ENCODE results near the gene ARID5B.

Gene ARID5B

DNA sequence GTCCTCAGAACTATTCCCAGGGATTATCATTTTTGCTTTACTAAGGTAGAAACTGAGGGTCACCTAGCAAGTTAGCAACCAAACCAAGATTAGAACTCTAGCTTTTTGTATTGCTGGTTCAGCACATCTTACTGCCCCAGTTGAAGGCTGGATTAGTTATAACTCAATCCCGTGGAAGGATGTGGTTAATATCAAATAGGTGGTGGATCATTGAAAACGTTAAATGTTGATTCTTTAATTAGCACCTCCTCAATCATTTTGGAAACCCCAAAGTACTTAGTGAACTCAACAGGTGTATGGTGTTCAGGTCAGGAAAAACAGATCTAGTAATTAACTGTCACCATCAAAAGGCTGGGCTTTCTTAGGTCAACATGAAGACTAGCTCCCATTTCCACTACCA, 152.4 kb downstream of the ARID5B start:
- DNase-seq (ENCODE audit: low read depth): no peak

DNA sequence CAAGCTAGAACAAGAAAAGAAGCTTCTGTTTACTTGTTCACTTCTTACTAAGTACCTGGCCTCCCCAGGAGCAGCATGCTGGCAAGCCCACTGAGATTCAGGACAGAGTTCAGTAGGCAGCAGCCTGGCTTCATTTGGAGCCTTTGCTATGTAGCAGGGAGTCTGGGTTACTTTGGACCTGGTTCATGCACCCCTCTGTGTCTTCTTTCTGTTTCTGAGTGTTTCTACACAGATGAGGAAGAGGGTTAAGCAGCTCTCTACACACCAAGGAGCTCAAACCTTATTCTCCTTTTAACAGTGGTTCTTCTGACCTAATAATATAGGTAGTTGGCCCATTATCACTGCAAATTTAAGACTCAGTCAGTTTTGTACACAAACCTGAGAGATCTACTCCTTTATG, 152.9 kb downstream of the ARID5B start:
- no peak for DNase-seq (ENCODE audit: low read depth)

DNA sequence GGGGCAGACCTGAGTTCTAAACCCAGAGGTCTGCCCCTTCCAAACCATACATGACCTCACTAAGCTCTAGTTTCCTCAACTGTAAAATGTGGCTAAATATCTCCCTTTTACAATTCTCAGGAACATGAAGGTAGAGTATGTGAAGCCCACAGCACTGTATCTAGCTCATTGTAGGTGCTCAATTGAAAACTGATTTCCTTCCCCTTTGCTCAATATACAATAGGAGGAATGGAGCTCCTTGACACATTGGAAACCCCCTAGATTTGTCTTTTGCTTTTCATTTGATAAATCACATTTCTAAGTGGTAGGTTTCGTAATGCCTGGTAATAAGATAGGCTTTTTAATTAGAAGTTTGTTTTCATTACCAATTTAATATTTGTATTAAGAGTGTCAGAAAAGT, 153.3 kb downstream of the ARID5B start:
- DNase-seq (ENCODE audit: low read depth): no peak

DNA sequence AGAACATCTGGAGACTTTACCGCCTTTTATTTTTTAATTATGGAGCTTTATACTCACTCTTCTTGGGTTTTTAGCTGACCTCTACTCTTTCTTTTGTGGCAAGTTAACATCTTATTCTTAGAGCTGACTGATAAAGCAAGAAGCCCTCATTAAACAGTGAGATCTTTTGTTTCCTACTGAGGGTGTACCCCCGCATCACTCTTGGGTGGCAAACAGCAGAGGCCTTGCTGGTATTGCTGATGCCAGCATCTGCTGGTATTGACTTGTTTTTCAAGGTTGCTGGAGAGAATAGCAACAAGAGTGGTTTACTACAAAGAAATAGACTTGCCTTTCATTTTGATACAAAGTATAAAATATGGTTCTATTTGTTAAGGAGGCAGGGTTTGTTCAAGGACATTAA, 154.7 kb downstream of the ARID5B start:
- no peak for DNase-seq (ENCODE audit: low read depth)

DNA sequence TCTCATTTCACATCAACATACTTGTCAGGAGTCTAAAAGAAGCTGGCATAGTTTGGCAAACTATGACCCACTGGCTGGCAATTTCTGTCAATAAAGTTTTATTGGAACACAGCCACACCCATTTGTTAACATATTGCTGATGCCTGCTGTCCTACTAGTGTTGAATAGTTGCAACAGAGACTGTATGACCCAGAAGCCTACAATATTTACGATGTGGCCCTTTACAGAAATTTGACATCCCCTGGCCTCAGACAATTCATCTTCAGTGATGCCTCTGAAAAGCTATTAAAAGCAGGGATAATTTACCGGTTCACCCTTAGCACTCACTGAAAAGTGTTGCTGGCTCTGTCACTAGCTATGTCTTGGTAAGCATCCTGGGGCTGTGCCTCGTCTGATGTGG, 155.2 kb downstream of the ARID5B start:
- no peak for DNase-seq (ENCODE audit: low read depth)

DNA sequence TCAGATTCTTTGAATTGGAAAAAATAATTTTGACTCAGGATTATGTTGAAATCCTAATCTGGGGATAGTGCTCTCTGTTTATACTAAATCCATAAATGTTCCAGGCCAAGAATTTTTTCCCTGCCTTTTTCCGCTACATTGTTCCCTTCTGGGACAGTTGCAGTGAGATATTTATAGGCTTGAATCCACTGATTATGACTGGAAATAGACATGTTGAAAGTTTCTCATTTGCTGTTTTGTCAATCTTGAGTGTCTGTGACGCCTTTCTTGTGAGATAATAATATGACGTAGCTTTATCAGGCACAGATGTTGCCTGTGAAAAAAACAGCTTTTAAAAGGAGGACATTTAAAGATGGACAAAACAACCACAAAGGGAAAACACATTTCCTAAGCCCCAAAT, 155.9 kb downstream of the ARID5B start:
- DNase-seq (ENCODE audit: low read depth): no peak

DNA sequence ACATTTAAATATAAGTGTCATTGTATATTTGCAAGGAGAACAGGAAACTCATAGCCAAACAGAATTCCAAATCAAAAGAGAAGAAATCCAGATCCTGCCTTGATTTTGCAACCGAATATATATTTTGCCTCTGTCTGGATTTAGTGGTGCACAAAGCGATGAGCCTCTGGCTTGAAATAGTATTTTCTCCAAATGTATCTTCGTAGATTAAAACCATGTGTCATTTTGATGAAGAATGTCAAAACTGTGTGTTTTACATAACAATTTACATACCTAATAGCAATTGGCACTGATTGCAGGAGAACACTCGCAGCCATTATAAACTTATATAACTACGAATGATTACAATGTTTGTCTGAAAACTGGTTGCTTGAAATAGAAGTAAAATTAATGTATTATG, 156.4 kb downstream of the ARID5B start:
- no peak for DNase-seq (ENCODE audit: low read depth)

DNA sequence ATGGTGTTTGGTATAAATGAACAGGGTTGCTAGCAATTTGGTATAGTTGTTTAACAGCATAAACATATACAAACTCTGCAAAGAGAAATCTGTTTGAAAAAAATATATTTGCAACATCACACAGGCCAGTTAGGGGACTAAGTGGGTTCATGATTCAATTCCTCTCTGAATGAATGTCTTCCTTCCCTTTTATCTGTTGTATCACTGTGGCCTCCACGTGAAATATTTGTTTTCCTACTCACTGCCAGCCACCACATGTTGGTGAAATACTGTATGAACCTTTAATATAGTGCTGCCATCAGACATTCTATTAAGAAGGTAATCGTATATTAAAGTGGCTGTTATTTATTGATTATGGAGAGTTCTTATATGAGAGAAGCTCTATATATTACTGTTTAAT, 157.0 kb downstream of the ARID5B start:
- DNase-seq (ENCODE audit: low read depth): no peak

DNA sequence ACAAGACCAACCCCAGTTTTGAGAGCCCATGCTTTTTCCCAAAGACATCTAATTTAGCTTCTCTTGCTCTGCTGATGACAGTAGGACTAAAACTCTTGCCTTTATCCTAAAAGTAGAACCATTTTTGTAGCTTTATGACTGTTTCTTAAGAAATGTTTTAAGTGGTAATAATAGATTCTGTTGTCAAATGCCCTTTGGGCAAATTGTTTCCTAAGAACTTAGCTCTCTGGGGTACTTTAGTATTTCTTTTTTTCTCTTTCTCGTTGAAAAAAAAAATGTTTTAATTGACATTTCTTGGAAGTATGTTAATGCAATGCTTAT, 157.4 kb downstream of the ARID5B start:
- no peak for DNase-seq (ENCODE audit: low read depth)

DNA sequence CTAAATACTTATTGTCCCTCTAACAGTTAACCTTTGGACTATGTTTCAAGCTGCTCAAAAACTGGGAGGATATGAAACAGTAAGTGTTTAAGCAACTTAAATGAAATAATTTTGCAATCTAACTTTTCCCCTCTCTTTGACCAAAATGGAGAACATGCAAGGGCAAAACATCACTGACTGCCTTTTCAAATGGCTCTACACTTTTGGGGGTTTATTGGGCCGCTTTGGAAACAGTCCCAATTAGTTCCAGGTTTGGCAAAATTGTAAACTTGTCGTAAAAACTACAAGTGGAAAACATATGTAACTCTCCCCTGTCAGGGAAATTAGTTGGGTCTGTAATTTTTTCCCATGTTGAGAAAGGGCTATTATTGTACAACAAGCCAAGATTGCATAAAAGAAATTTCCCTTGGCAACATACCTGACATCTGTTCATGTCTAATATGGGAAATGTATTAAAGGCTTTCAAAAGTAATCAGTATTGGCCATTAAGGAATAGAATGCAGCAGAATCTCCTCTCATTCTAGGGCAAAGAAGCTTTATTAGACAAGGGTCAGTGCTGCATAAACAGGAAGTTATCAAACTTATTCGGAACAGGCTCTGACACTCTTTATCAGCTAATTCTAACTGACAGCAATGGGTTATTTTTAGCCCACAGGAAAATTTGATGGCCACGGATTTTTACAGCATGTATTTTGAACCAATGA, 157.9 kb downstream of the ARID5B start:
- no peak for DNase-seq (ENCODE audit: low read depth)

DNA sequence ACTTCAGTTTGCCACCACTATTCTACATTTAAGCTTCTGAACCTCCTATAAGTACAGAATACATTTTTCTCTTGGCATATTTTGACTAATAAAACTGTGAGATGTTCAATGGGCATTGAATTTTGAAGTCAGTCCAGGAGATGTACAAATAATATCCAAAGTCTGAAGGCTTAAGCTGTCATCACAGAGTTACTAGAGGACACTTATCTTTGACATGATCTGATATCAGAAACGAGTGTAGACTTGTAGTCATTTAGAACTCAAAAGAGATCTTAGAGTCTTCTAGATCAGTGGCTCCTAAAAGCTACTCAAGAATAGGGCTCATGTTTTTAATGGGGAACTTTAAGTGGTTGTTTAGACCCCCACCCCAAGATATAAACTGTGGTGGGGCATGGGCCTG, 160.5 kb downstream of the ARID5B start:
- no peak for DNase-seq (ENCODE audit: low read depth)

DNA sequence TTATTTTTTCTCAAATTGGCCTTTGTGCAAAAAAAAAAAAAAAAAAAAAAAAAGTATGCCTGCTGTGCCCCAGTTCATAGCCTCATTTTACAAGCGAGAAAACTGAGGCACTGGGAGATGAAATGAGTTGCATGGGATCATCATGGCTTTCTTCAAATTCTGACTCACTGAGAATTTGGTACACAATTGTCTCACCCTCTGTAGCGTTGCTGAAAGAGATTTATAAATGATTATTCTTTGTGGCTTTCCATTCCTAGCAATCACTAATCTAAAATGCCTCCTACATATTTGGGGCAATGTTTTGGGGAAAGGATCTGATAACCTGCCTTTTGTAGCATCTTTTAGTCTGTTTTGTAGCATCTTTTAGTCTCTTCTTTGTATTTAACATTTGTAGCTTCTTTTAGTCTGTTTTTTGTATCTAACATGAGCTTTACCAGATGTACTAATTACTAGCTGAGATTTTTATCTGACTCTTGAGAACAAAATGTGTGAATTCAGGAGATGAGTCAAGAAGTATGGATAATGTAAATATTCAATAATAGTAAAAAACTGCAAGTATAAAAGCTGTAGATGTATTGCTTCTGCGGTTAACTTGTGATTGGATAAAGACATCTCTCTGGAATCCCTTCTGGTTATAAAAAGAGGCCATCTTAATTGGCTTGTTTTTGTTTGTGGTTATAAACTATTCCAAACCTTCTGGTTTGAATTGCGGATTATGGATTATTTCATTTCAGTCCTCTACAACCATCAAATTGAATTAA, 161.4 kb downstream of the ARID5B start:
- no peak for DNase-seq (ENCODE audit: low read depth)

DNA sequence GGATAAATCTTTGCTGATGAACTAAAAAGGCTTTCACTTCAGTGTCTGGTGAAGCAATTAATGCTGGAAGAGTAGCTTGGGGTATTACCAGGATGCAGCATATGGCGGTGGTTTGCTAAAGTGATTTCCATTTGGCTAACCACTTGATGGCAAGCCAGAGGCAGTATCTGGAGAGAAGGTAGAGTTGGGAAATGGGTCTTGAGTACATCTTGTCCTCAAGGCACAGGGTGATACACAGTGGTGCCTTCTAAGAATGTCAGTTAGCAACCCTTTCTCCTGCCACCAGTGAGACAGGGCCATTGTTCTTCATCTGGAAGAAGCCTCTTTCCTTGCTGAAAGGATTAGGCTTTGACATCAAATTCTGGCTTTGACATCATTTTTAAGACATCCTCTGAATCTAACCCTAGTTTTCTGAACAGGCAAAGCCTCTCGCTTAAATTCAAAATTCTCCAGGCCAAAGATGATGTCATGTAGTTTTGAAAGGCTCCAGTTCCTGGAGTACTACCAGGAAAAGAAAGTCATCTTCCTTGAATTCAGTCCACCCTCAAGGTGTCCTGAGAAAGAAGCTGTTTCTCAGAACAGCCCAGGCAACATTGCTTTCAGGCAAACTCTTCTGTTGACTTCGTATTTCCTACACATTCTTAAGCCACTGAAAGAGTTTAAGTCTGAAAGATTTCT, 162.4 kb downstream of the ARID5B start:
- no peak for DNase-seq (ENCODE audit: low read depth)

DNA sequence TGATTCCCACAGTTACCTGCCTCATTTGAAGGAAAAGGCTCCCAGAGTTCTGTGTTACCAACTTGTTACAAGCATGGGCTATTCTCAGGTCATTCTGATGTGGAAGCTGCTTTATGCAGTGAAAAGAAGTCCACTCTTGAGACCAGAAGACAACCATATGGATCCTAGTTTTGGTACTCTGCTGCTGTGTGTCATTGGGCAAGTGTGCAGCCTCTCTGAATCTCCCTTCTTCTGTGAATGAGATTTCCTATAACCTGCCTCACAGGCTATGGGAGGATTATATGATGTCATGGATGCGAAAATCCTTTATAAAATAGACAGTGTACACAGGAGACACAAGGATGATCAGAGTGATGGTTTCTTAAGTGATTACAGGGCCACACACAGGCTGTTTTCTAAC, 166.1 kb downstream of the ARID5B start:
- no peak for DNase-seq (ENCODE audit: low read depth)

DNA sequence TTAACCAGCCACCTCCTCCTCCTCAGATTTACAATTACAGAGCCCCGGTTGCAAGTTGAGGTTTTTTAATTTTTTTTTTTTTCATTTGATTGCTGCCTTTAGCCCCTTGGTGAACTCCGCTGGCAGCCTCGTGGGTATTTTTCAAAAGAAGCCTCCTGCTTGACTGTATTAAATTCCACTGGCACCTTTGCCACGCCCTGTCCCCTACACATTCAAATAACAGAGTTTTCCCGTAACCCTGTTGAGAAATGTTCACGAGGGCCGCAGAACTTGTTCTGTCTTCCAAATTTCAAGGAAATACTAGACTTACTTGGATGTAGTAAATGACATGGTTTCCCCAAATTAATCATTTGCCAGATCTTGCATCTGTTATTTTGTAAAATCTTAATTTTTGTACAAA, 167.0 kb downstream of the ARID5B start:
- no peak for DNase-seq (ENCODE audit: low read depth)

DNA sequence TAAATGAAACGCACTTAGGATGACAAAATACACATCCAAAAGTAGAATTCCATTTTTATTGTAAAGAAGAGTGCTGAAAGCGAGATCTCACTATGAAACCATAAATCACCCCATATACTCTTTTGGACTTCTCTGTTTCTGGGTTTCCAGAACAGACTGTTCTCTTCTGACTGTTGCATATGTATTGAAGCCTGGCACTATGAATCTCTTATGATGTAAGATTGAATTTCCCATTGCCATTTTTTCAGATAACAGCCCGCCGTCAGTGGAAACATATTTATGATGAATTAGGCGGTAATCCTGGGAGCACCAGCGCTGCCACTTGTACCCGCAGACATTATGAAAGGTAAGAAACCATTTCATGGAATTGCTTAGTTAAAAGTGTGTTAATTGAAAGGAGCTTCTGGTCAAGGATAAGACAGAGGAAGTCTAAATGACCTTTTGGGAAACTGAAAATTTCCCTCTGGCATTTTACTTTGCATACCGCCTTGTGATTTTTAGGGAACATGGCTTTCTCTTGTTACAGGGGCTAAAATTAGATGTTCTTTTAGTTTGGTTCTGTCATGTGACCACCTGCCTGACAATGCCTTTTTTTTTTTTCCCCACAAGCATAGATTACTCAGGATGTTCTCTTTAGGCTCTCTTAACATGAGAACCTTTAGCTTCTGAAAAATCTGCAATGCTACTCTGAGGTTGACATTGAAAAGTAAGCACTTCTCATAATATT, 168.1 kb downstream of the ARID5B start:
- DNase-seq (ENCODE audit: low read depth): no peak

DNA sequence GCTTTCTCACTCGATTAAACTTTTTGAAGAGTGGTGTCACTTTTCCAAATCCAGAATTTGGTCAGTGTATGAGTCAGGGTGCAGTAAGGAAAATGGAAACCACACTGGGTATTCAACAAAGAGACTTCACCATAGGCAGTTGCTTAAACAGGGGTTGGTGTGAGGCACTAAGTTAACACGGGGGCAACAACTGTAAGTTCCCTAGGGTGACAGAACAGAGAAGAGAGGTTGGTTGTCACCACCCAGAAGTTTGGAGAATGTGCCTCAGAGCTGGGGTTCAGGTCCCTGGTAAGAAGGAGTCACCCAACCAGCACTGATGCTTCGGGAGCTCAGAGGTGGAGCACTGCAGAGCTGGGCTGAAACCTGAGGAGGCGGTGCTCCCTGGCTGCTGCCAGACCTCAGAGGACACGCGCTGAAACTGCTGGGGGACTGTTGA, 170.4 kb downstream of the ARID5B start:
- no peak for DNase-seq (ENCODE audit: low read depth)

DNA sequence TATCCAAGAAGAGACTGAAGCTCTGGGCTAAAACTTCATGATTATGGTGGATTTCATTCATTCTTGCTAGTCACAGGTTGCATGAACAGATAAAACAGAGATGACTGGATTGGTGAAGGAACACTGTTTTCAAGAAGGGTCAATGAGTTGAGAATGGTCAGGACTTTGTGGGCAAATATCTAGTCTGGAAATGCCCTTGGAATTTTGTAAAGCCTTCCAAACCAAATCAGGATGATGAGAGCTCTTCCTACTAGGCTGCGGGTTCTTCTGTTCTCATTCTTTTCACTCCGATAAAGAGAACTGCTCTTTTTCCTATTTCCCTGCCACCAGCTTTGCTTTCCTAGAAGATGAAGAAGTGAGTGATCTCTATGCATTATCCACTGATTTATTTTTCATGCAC, 171.4 kb downstream of the ARID5B start:
- no peak for DNase-seq (ENCODE audit: low read depth)

DNA sequence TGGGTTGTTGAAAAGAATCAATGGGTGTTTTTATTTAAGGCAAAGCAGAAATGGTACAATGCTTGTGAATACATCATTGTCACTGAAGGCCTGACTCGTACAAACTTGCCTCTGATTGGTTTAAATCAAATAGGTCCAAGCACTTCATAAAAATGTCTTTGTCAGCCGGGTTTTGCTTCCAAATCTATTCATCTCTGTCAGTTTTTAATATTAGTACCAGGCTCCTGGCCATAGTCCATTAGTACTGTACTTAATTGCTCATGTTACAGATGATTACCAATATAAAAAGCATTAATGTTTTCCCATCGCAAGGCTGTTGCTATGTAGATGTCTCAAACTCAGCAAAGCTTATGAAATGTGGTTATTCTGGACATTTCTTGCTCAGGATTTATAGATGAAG, 171.9 kb downstream of the ARID5B start:
- no peak for DNase-seq (ENCODE audit: low read depth)

DNA sequence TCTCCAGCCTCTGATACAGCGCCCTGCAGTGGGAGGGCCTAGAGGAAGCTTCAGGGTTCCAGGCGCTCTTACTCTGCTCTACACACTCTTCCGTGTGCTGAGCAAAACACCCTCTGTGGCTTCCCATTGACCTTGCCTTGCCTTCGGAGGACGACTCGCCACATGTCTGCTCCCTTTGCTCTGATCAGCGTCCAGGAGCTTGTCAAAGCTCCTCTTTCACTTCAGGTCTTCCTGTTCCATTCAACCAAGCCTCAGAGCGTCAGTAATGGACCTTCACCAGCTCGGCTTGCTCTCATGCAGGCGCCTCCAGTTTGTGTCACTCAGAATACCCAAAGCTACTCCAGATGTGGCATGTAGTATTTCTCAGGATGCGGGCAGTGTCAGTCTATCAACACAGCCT, 173.9 kb downstream of the ARID5B start:
- DNase-seq (ENCODE audit: low read depth): no peak

DNA sequence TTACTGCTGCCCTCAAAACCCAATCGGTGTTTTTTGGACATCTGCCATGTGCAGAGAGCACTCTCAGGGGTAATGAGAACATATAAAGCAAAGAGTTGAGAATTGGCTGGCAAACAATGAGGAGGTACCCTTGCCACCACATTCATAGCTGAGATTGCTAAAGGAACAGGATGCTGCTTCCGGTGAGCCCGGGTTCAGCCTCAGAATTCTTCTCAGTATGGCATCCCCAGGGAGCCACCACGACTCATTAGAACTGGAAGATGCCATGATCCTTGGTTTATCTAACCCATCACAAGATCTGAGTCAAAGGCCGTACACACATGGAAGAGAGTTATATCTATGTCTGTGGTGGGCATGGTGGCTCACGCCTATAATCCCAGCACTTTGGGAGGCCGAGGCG, 174.4 kb downstream of the ARID5B start:
- no peak for DNase-seq (ENCODE audit: low read depth)

DNA sequence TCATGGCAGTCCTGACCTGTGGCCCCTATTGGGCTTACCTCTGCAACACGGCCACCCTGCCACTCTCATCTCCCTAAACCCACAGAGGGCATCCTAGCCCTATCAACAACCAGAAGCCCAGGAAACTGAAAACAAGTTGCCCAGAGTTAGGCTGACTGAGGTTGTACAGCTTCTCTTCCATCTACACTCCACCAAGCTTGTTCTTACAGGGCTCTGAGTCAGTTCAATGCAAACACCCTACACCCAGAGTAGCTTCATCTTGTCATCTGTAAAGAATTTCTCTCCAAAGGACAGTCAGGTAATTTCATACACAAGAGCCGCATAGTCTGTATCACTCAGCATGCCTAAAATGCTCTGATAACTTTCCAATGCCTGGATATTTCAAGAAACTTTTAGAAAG, 175.4 kb downstream of the ARID5B start:
- no peak for DNase-seq (ENCODE audit: low read depth)
